Measurements from ENCODE around the gene RAI1.

Gene RAI1

GRCh38 chr17:17693253-17694168, 12.3 kb downstream of the RAI1 start:
- peak overlapping the region; percentile 95 for H3K14ac ChIP-seq (ENCODE audit: low read length)
- peak overlapping the region; percentile 91 for H3K4ac ChIP-seq (ENCODE audit: low read length)
- H3K27me3 ChIP-seq (ENCODE audit: control insufficient read depth in 3 of 3, insufficient read depth in 3 of 3, low read depth in 1 of 3, low read length in 3 of 3), result no peaks in the 10 kb centered on the region
- H3K23ac ChIP-seq (ENCODE audit: low read depth, low read length, poor library complexity), result peak overlapping the region; percentile 63
- no peak for DNase-seq (ENCODE audit: low spot score)
- H2AK5ac ChIP-seq (ENCODE audit: low read depth, low read length), result peak overlapping the region; percentile 99
- H3K18ac ChIP-seq (ENCODE audit: low read length), result peak overlapping the region; percentile 99
- H4K91ac ChIP-seq (ENCODE audit: low read depth, low read length, poor library complexity), result peak overlapping the region; percentile 100
- H3K4me2 ChIP-seq (ENCODE audit: insufficient read depth, low read length, poor library complexity, severe bottlenecking), result peak overlapping the region; percentile 55
- H2AFZ ChIP-seq (ENCODE audit: low read length), result peak overlapping the region; percentile 64
- no peaks in the 10 kb centered on the region for H3K9me3 ChIP-seq (replicated peaks in 1 of 2; ENCODE audit: control insufficient read depth in 2 of 2, insufficient read depth in 1 of 2, low read depth in 1 of 2, low read length in 2 of 2)
- H3K9ac ChIP-seq (ENCODE audit: low read depth, low read length, poor library complexity), result peak overlapping the region; percentile 96
- peak overlapping the region; percentile 92 for H2BK12ac ChIP-seq (ENCODE audit: low read length)
- H3K79me1 ChIP-seq (ENCODE audit: low read depth, low read length), result peaks cover 12% of the 10 kb centered on the region
- H2BK120ac ChIP-seq (ENCODE audit: low read depth, low read length), result peak overlapping the region; percentile 98
- H2BK5ac ChIP-seq (ENCODE audit: low read length), result peak overlapping the region; percentile 97
- peaks cover 41 to 63% of the 10 kb centered on the region in 2 donors for H3K4me1 ChIP-seq (ENCODE audit: control insufficient read depth in 2 of 2, insufficient read depth in 1 of 2, low read depth in 1 of 2, low read length in 2 of 2)
- H3K4me3 ChIP-seq (ENCODE audit: low read length in 2 of 2), result peak overlapping the region; percentile 59 to 72
- WGBS, 2 donors (ENCODE audit: extremely low coverage in 2 of 2, insufficient read length in 2 of 2, insufficient replicate concordance in 1 of 2), result no CpG with 5 or more reads among the region's 23 CpGs
- peak overlapping the region; percentile 97 for H2BK15ac ChIP-seq (ENCODE audit: low read length)
- no peaks in the 10 kb centered on the region for H3K36me3 ChIP-seq (replicated peaks in 1 of 2; ENCODE audit: control insufficient read depth in 2 of 2, insufficient read depth in 2 of 2, low read length in 2 of 2)
- peak overlapping the region; percentile 100 for H3K27ac ChIP-seq (replicated peaks; ENCODE audit: low read length)
- H4K8ac ChIP-seq (ENCODE audit: low read depth, low read length), result no peak overlapping the region

DNA sequence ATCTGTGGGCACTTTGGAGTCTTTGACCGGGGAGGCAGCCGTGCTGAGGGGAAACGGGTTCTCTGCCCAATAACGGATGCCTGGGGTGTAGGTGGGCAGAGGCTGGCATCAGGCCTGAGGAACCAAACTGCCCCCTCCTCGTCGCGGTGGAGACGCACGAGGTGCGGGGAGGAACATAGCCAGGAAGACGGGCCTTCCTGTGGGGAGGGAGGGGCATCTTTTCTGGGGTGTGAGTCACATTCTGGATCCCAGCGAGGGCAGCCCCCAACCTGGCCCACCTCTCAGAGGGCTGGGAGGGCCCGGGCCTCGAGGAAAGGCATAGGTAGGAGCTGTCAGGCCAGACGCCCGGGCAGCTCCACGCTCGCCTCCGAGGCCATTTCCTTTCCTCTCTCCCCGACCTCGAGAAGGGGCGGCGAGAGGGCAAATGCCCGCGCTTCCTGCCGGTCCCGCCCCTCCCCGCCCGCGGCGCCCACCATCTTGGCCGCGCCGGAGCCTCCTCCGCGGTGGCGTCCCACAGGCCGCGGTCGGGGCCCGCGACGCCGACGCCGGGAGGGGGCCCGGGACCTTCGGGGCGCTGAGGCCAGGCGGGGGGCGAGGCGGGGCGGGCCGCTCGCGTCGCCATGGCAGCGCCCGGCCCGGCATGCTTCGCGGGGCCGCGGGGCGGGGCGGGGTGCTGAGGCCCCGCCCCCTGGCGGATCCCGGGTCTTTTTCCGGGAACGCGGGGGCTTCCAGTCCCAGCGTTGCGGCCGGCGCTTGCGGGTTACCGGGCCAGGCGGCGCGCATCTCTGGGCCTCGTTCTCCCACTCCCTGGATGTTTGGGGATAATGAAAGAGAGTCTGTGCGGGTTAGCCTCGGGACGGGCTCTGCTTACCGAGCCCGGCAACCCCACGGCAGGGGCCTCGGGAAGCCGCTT, 13.2 kb downstream of the RAI1 start:
- Histone ChIP-seq H3K18ac (ENCODE audit: low read length) (peak overlapping the region; percentile 99), H2BK5ac (ENCODE audit: low read length) (peak overlapping the region; percentile 97), H3K4me3 (ENCODE audit: low read length in 2 of 2) (peak overlapping the region; percentile 59 to 77), H2BK12ac (ENCODE audit: low read length) (peak overlapping the region; percentile 92), H2AK5ac (ENCODE audit: low read depth, low read length) (peak overlapping the region; percentile 99), H3K4me2 (ENCODE audit: insufficient read depth, low read length, poor library complexity, severe bottlenecking) (peak overlapping the region; percentile 77), H3K9ac (ENCODE audit: low read depth, low read length, poor library complexity) (peak overlapping the region; percentile 96), H3K27me3 (ENCODE audit: control insufficient read depth in 3 of 3, insufficient read depth in 3 of 3, low read depth in 1 of 3, low read length in 3 of 3) (peaks cover 0 to 4% (median 0%) of the 10 kb centered on the region in 3 experiments), H3K4ac (ENCODE audit: low read length) (peak overlapping the region; percentile 91), H3K79me1 (ENCODE audit: low read depth, low read length) (peaks cover 12% of the 10 kb centered on the region), H3K23ac (ENCODE audit: low read depth, low read length, poor library complexity) (peak overlapping the region; percentile 63), H3K27ac (replicated peaks; ENCODE audit: low read length) (peak overlapping the region; percentile 100), H3K36me3 (replicated peaks in 1 of 2; ENCODE audit: control insufficient read depth in 2 of 2, insufficient read depth in 2 of 2, low read length in 2 of 2) (no peaks in the 10 kb centered on the region), H2AFZ (ENCODE audit: low read length) (peak overlapping the region; percentile 64), H3K4me1 (ENCODE audit: control insufficient read depth in 2 of 2, insufficient read depth in 1 of 2, low read depth in 1 of 2, low read length in 2 of 2) (peaks cover 48 to 67% of the 10 kb centered on the region in 2 donors), H4K8ac (ENCODE audit: low read depth, low read length) (no peak overlapping the region), H3K9me3 (replicated peaks in 1 of 2; ENCODE audit: control insufficient read depth in 2 of 2, insufficient read depth in 1 of 2, low read depth in 1 of 2, low read length in 2 of 2) (no peaks in the 10 kb centered on the region), H4K91ac (ENCODE audit: low read depth, low read length, poor library complexity) (peak overlapping the region; percentile 100), H2BK15ac (ENCODE audit: low read length) (peak overlapping the region; percentile 97), H3K14ac (ENCODE audit: low read length) (peak overlapping the region; percentile 95), H2BK120ac (ENCODE audit: low read depth, low read length) (peak overlapping the region; percentile 98)
- DNase-seq (ENCODE audit: low spot score), result no peak
- no CpG with 5 or more reads among the region's 90 CpGs for WGBS, 2 donors (ENCODE audit: extremely low coverage in 2 of 2, insufficient read length in 2 of 2, insufficient replicate concordance in 1 of 2)

DNA sequence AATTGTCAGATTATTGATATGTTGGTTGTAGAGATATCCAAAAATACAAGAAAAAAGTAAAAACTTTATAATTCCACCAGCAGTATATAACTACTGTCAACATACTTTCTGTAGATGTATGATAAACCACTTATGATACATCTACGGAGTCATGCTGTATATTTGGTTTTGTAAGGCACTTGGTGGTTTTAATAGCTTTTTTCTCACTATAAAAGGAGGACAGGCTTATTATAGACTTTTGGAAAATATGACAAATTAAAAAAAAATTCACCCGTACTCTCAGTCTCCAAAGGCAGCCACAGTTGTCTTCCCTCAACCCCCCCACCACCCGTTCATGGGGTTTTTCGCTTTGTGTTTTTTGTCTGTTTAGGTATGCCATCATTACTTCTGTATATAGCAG, 14.8 kb downstream of the RAI1 start:
- WGBS, 2 donors (ENCODE audit: extremely low coverage in 2 of 2, insufficient read length in 2 of 2, insufficient replicate concordance in 1 of 2), result no CpG with 5 or more reads among the region's 4 CpGs

More for the DNA sequence above, 14.8 kb downstream of the RAI1 start:
- Histone ChIP-seq H4K91ac (ENCODE audit: low read depth, low read length, poor library complexity) (no peak overlapping the region), H2BK5ac (ENCODE audit: low read length) (no peak overlapping the region), H3K4ac (ENCODE audit: low read length) (no peak overlapping the region), H3K18ac (ENCODE audit: low read length) (no peak overlapping the region), H3K4me3 (ENCODE audit: low read length in 2 of 2) (no peak overlapping the region), H2BK120ac (ENCODE audit: low read depth, low read length) (no peak overlapping the region), H3K9me3 (replicated peaks in 1 of 2; ENCODE audit: control insufficient read depth in 2 of 2, insufficient read depth in 1 of 2, low read depth in 1 of 2, low read length in 2 of 2) (no peaks in the 10 kb centered on the region), H2BK12ac (ENCODE audit: low read length) (no peak overlapping the region), H3K4me1 (ENCODE audit: control insufficient read depth in 2 of 2, insufficient read depth in 1 of 2, low read depth in 1 of 2, low read length in 2 of 2) (peaks cover 55 to 66% of the 10 kb centered on the region in 2 donors), H3K27ac (replicated peaks; ENCODE audit: low read length) (no peak overlapping the region), H4K8ac (ENCODE audit: low read depth, low read length) (no peak overlapping the region), H3K4me2 (ENCODE audit: insufficient read depth, low read length, poor library complexity, severe bottlenecking) (no peak overlapping the region), H2AK5ac (ENCODE audit: low read depth, low read length) (no peak overlapping the region), H3K27me3 (ENCODE audit: control insufficient read depth in 3 of 3, insufficient read depth in 3 of 3, low read depth in 1 of 3, low read length in 3 of 3) (peaks cover 0 to 17% (median 0%) of the 10 kb centered on the region in 3 experiments), H3K79me1 (ENCODE audit: low read depth, low read length) (peaks cover 14% of the 10 kb centered on the region), H3K14ac (ENCODE audit: low read length) (no peak overlapping the region), H3K36me3 (replicated peaks in 1 of 2; ENCODE audit: control insufficient read depth in 2 of 2, insufficient read depth in 2 of 2, low read length in 2 of 2) (no peaks in the 10 kb centered on the region), H3K9ac (ENCODE audit: low read depth, low read length, poor library complexity) (no peak overlapping the region), H3K23ac (ENCODE audit: low read depth, low read length, poor library complexity) (no peak overlapping the region), H2AFZ (ENCODE audit: low read length) (no peak overlapping the region), H2BK15ac (ENCODE audit: low read length) (no peak overlapping the region)
- DNase-seq (ENCODE audit: low spot score), result no peak

All from neuronal stem cell (in vitro differentiated cells).